ENCODE results near the gene LRRC27. TPM values are rescaled to one million over a fixed set of nuclear protein-coding genes. Genes with fewer than 3 reads are reported as not detected.

Gene LRRC27
- total RNA-seq, 1 experiment from 2014 or later: 5.6 TPM

DNA sequence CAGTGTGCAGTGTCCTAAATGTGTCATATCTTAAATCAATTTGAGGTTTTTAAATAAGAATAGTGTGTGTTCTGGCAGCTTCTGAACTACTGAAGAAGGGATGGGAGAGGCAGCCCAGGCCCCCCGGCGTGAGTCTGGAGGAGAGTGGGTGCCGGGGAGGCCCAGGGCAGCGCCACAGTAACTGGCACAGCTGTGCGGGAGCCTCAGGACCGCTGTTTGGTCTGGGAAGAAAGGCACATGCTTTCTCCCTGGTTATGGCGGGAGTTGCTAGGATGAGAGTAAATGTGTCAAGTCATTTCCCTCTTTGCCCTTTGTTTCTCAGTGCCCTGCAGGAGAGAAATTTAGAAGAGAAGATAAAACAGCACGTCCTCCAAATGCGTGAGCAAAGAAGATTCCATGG, 33.1 kb downstream of the LRRC27 start:
- H3K4me1 ChIP-seq (ENCODE audit: insufficient read depth, low read length): no peaks in the 10 kb centered on the region
- H2AFZ ChIP-seq (ENCODE audit: low read length): no peak overlapping the region
- H4K20me1 ChIP-seq (ENCODE audit: low read length): no peaks in the 10 kb centered on the region
- intact Hi-C loops (cut with micrococcal nuclease): no loop called here
- no peaks in the 10 kb centered on the region for H3K36me3 ChIP-seq (ENCODE audit: low read depth, low read length)
- no peaks in the 10 kb centered on the region for H3F3A ChIP-seq (ENCODE audit: low read length, unreplicated experiment)
- no peak for DNase-seq
- no peak overlapping the region for H3K9ac ChIP-seq (ENCODE audit: low read length)
- ChIA-PET POLR2A (ENCODE audit: unreplicated experiment) (no interaction called here), CTCF (no interaction called here)
- H3K9me2 ChIP-seq (replicated peaks; ENCODE audit: low read length): no peaks in the 10 kb centered on the region
- ATAC-seq: no peak
- no peak overlapping the region for H3K4me2 ChIP-seq (ENCODE audit: low read length)
- no peak overlapping the region for H3K4me3 ChIP-seq (ENCODE audit: low read length)
- H3K79me2 ChIP-seq (ENCODE audit: low read length): no peaks in the 10 kb centered on the region
- H3K9me3 ChIP-seq (ENCODE audit: low read length): no peaks in the 10 kb centered on the region
- H3K27me3 ChIP-seq (ENCODE audit: low read length): no peaks in the 10 kb centered on the region
- BruUV-seq (replicated peaks): no TSS peak
- no peak overlapping the region for H3K27ac ChIP-seq (ENCODE audit: low read length)
- TF ChIP-seq EZH2 (IDR thresholded peaks at IDR 0.05; ENCODE audit: low read length, unreplicated experiment) (no peak), EZH2phosphoT487 (IDR thresholded peaks at IDR 0.05; ENCODE audit: borderline replicate concordance, low read length) (no peak)
- TF ChIP-seq, protein P1, sequence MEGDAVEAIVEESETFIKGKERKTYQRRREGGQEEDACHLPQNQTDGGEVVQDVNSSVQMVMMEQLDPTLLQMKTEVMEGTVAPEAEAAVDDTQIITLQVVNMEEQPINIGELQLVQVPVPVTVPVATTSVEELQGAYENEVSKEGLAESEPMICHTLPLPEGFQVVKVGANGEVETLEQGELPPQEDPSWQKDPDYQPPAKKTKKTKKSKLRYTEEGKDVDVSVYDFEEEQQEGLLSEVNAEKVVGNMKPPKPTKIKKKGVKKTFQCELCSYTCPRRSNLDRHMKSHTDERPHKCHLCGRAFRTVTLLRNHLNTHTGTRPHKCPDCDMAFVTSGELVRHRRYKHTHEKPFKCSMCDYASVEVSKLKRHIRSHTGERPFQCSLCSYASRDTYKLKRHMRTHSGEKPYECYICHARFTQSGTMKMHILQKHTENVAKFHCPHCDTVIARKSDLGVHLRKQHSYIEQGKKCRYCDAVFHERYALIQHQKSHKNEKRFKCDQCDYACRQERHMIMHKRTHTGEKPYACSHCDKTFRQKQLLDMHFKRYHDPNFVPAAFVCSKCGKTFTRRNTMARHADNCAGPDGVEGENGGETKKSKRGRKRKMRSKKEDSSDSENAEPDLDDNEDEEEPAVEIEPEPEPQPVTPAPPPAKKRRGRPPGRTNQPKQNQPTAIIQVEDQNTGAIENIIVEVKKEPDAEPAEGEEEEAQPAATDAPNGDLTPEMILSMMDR (conservative IDR thresholded peaks at IDR 0.05; ENCODE audit: low read depth, low read length): no peak

DNA sequence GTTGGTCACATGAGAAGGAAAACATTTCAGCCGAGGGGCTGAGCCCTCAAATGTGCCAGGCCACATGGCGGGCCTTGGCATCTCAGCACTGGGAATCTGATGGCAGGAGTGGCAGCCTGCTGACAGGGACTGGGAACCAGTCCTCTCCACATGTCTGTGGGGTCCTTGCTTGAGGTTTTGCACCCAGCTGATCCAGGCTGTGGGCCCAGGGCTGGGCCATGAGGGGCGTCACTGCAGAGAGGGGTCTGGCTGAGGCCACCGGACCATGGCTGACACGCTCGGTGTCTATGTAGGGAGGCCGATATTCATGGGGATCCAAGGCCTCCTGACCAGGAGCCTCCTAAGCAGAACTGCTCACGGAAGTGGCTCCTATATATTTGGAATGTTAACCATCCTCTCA, 34.0 kb downstream of the LRRC27 start:
- H3K27ac ChIP-seq (ENCODE audit: low read length): no peak overlapping the region
- no peaks in the 10 kb centered on the region for H3K36me3 ChIP-seq (ENCODE audit: low read depth, low read length)
- H3K9me2 ChIP-seq (replicated peaks; ENCODE audit: low read length): no peaks in the 10 kb centered on the region
- H3F3A ChIP-seq (ENCODE audit: low read length, unreplicated experiment): no peaks in the 10 kb centered on the region
- ChIA-PET CTCF (no interaction called here), POLR2A (ENCODE audit: unreplicated experiment) (no interaction called here)
- no peak overlapping the region for H2AFZ ChIP-seq (ENCODE audit: low read length)
- TF ChIP-seq EZH2 (IDR thresholded peaks at IDR 0.05; ENCODE audit: low read length, unreplicated experiment): no peak
- no peak for TF ChIP-seq EZH2phosphoT487 (IDR thresholded peaks at IDR 0.05; ENCODE audit: borderline replicate concordance, low read length)
- TF ChIP-seq, protein P1 (conservative IDR thresholded peaks at IDR 0.05; ENCODE audit: low read depth, low read length): no peak
- no peak overlapping the region for H3K4me2 ChIP-seq (ENCODE audit: low read length)
- H3K79me2 ChIP-seq (ENCODE audit: low read length): no peaks in the 10 kb centered on the region
- ATAC-seq: no peak
- no peaks in the 10 kb centered on the region for H3K9me3 ChIP-seq (ENCODE audit: low read length)
- no peaks in the 10 kb centered on the region for H4K20me1 ChIP-seq (ENCODE audit: low read length)
- no peaks in the 10 kb centered on the region for H3K4me1 ChIP-seq (ENCODE audit: insufficient read depth, low read length)
- DNase-seq: no peak
- H3K9ac ChIP-seq (ENCODE audit: low read length): no peak overlapping the region
- H3K27me3 ChIP-seq (ENCODE audit: low read length): no peaks in the 10 kb centered on the region
- BruUV-seq (replicated peaks): no TSS peak
- no peak overlapping the region for H3K4me3 ChIP-seq (ENCODE audit: low read length)
- intact Hi-C loops (cut with micrococcal nuclease): no loop called here

DNA sequence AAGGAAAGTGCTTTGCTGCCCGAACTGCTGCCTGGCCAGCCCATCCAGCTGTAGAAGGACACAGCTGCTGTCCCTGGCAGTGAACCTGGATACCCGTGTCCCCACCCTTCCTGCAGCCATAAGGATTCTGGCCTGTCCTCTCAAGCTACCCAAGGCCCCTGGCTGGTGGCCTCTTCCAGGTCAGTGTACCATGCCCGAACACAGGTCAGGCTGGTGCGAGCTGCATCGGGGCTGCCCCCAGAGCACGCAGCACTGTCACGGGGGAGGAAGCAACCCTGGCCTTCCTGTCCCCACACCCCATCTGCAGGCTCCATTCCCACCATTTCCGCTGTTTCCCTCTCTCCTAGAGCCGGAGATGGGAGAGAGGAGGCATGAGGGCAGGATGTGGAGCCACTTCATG, 34.5 kb downstream of the LRRC27 start:
- Histone ChIP-seq H3K9ac (ENCODE audit: low read length) (no peak overlapping the region), H4K20me1 (ENCODE audit: low read length) (no peaks in the 10 kb centered on the region), H3K4me3 (ENCODE audit: low read length) (no peak overlapping the region), H3F3A (ENCODE audit: low read length, unreplicated experiment) (no peaks in the 10 kb centered on the region), H3K9me3 (ENCODE audit: low read length) (no peaks in the 10 kb centered on the region), H3K4me2 (ENCODE audit: low read length) (no peak overlapping the region), H3K4me1 (ENCODE audit: insufficient read depth, low read length) (no peaks in the 10 kb centered on the region), H3K79me2 (ENCODE audit: low read length) (no peaks in the 10 kb centered on the region), H3K36me3 (ENCODE audit: low read depth, low read length) (no peaks in the 10 kb centered on the region), H2AFZ (ENCODE audit: low read length) (no peak overlapping the region), H3K27me3 (ENCODE audit: low read length) (no peaks in the 10 kb centered on the region), H3K9me2 (replicated peaks; ENCODE audit: low read length) (no peaks in the 10 kb centered on the region), H3K27ac (ENCODE audit: low read length) (no peak overlapping the region)
- ChIA-PET CTCF (no interaction called here), POLR2A (ENCODE audit: unreplicated experiment) (no interaction called here)
- no peak for TF ChIP-seq EZH2phosphoT487 (IDR thresholded peaks at IDR 0.05; ENCODE audit: borderline replicate concordance, low read length)
- TF ChIP-seq, protein P1 (conservative IDR thresholded peaks at IDR 0.05; ENCODE audit: low read depth, low read length): no peak
- no peak for TF ChIP-seq EZH2 (IDR thresholded peaks at IDR 0.05; ENCODE audit: low read length, unreplicated experiment)
- DNase-seq: no peak
- intact Hi-C loops (cut with micrococcal nuclease): no loop called here
- BruUV-seq (replicated peaks): no TSS peak
- ATAC-seq: no peak
